H4 (cell line): ENCODE results near the gene ATG13. TPM values are rescaled to one million over a fixed set of nuclear protein-coding genes. Genes with fewer than 3 reads are reported as not detected.
"Not testable (repeated sequence)": the region's sequence is repeated elsewhere in the genome, so short reads cannot be mapped to it uniquely, and the experiment has no call there.

ENCODE experiments used
- DNase-seq: peaks from one replicate; pipeline ENCODE4 v3.0.0-alpha.2; 2015; ENCODE audit warnings: low spot score
- total RNA-seq: library from RNA; depleted of rRNA; stranded (reverse); fragments of >200 nt; shearing (Covaris generic); gene quantifications from 2 replicates; pipeline ENCODE4 v1.2.3, GENCODE V29; 2014

The ATG13 gene
- total RNA-seq, 1 experiment from 2014 or later = 88.3 TPM

- DNase-seq = no peak
Observed at GRCh38 chr11:46697723-46698122, 80.4 kb downstream of the ATG13 start.

GRCh38 chr11:46698597-46698996 lies 81.2 kb downstream of the ATG13 start:
- no peak for DNase-seq

GRCh38 chr11:46700241-46701077 lies 83.1 kb downstream of the ATG13 start, which contains the start of the genes ARHGAP1 and ZNF408:
Gene ARHGAP1 (minus strand): TSS chr11:46700619. CDS start chr11:46696107, 4,512 bp downstream.
Gene ZNF408 (plus strand): TSS chr11:46701031. CDS start chr11:46701048, 17 bp downstream.
- peak; percentile 97 for DNase-seq

GRCh38 chr11:46701078-46701654 lies 83.8 kb downstream of the ATG13 start:
- DNase-seq = no peak

GRCh38 chr11:46705070-46705688 lies 87.8 kb downstream of the ATG13 start:
- no peak for DNase-seq

GRCh38 chr11:46706886-46707285 lies 89.5 kb downstream of the ATG13 start:
- DNase-seq = no peak

- DNase-seq = not testable (repeated sequence)
Observed at GRCh38 chr11:46709351-46709750, 92.0 kb downstream of the ATG13 start.

- DNase-seq = peak; percentile 75
Observed at GRCh38 chr11:46710821-46711269, 93.5 kb downstream of the ATG13 start.

- no peak for DNase-seq
Observed at GRCh38 chr11:46711303-46711702, 94.0 kb downstream of the ATG13 start.

GRCh38 chr11:46712874-46713576 lies 95.7 kb downstream of the ATG13 start:
- DNase-seq = no peak

- not testable (repeated sequence) for DNase-seq
Observed at GRCh38 chr11:46717825-46718154, 100.4 kb downstream of the ATG13 start.

- peak; percentile 59 for DNase-seq
Observed at GRCh38 chr11:46718155-46719019, 101.0 kb downstream of the ATG13 start.

GRCh38 chr11:46719048-46719542 lies 101.7 kb downstream of the ATG13 start, which contains the start of gene F2:
Gene F2 (plus strand): TSS chr11:46719213. CDS start chr11:46719236, 23 bp downstream.
- no peak for DNase-seq

- DNase-seq = no peak
Observed at GRCh38 chr11:46719543-46720218, 102.3 kb downstream of the ATG13 start.

- DNase-seq = no peak
Observed at GRCh38 chr11:46721286-46721685, 103.9 kb downstream of the ATG13 start.

- no peak for DNase-seq
Observed at GRCh38 chr11:46722566-46723358, 105.4 kb downstream of the ATG13 start.

- no peak for DNase-seq
Observed at GRCh38 chr11:46723359-46723680, 106.0 kb downstream of the ATG13 start.

- no peak for DNase-seq
Observed at GRCh38 chr11:46724088-46724487, 106.7 kb downstream of the ATG13 start.
